Measurements from ENCODE around the gene SECTM1.

DNA sequence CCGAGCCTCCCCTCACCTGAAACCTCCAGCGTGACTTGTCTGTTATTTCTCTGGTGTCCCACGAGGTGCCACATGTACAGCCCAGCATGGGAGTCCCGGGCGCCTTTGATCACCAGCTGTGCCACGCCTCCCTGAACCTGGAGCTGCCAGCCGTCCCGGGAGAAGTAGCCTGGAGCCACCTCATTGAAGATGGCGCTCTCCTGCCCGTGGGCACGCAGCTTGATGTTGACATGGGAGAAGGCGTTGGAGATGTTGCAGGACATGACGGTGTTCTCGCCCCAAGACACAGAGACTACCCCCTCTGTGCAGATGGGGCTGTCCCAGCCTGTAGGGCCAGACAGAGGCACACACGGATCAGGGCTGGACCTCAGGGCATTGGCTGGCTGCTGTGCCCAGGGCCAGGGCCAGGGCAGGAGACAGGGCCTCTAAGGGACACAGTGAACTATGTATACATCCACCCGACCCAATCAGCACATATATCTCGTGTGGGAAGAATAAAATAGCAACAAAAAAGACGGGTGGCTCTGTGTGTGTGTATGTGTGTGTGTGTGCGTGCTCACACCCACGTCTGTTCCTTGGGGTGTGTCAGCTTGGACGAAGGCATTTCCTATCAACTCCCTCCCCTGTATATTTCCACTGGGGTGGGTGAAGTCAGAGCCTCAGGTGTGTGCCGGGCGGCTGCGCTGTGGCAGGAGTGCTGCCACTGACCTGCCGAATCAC is 8.8 kb downstream of the SECTM1 start:
- TF ChIP-seq, protein P1, sequence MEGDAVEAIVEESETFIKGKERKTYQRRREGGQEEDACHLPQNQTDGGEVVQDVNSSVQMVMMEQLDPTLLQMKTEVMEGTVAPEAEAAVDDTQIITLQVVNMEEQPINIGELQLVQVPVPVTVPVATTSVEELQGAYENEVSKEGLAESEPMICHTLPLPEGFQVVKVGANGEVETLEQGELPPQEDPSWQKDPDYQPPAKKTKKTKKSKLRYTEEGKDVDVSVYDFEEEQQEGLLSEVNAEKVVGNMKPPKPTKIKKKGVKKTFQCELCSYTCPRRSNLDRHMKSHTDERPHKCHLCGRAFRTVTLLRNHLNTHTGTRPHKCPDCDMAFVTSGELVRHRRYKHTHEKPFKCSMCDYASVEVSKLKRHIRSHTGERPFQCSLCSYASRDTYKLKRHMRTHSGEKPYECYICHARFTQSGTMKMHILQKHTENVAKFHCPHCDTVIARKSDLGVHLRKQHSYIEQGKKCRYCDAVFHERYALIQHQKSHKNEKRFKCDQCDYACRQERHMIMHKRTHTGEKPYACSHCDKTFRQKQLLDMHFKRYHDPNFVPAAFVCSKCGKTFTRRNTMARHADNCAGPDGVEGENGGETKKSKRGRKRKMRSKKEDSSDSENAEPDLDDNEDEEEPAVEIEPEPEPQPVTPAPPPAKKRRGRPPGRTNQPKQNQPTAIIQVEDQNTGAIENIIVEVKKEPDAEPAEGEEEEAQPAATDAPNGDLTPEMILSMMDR (conservative IDR thresholded peaks at IDR 0.05 in 1 of 2, IDR thresholded peaks at IDR 0.05 in 1 of 2; ENCODE audit: extremely low read depth in 1 of 2, insufficient read depth in 1 of 2, low read depth in 1 of 2, low read length in 2 of 2) = no peak
- no peak for TF ChIP-seq EZH2 (IDR thresholded peaks at IDR 0.05; ENCODE audit: borderline replicate concordance, low read length)

All from mammary epithelial cell (primary cell).